Activated naive CD8-positive, alpha-beta T cell treated with anti-CD3 and anti-CD28 coated beads, Interleukin-2, amount 10 ng/mL, durations not matched to agents 7 days and 5 days (primary cell): ENCODE measurements around the gene TINCR. TPM values are rescaled to one million over a fixed set of nuclear protein-coding genes. Genes with fewer than 3 reads are reported as not detected.
"Not testable (repeated sequence)": the region's sequence is repeated elsewhere in the genome, so short reads cannot be mapped to it uniquely, and the experiment has no call there.

Experiments used
- ATAC-seq: fragments of 150-1000 bp; cut with Tn5 transposase; one replicate; pipeline ENCODE4 v1.10.0; 2021; ENCODE audit warnings: low read depth, moderate library complexity
- POLR2A ChIA-PET: fragments of 350-600 bp; sonication (Branson Sonifier 250); formaldehyde crosslinking; loops from one replicate; lab custom pipeline; 2021; ENCODE audit warnings: antibody characterized with exemption; lab: Charles Lee
- DNase-seq: peaks from one replicate; pipeline ENCODE4 v3.0.0; 2021
- H3K27ac Mint-ChIP-seq: one replicate; pipeline ENCODE4 v1.8.0; 2022; ENCODE audit warnings: mild to moderate bottlenecking, mixed read lengths
- H3K27me3 Mint-ChIP-seq: one replicate; pipeline ENCODE4 v1.8.0; 2022; ENCODE audit warnings: mild to moderate bottlenecking, moderate library complexity, mixed read lengths
- H3K36me3 Mint-ChIP-seq: one replicate; pipeline ENCODE4 v1.8.0; 2021; ENCODE audit warnings: mild to moderate bottlenecking, mixed read lengths
- H3K4me1 Mint-ChIP-seq: one replicate; pipeline ENCODE4 v1.8.0; 2021; ENCODE audit warnings: mixed read lengths
- H3K4me3 Mint-ChIP-seq: one replicate; pipeline ENCODE4 v1.8.0; 2022; ENCODE audit warnings: mild to moderate bottlenecking, moderate library complexity, mixed read lengths
- H3K9me3 Mint-ChIP-seq: one replicate; pipeline ENCODE4 v1.8.0; 2021; ENCODE audit warnings: mixed read lengths
- total RNA-seq, 2 experiments: library from RNA; stranded (reverse); gene quantifications; one replicate each; pipeline ENCODE4 v1.2.3, GENCODE V29; 2021

Gene TINCR
- total RNA-seq, 2 experiments from 2014 or later: 0.99 to 1.00 TPM

DNA sequence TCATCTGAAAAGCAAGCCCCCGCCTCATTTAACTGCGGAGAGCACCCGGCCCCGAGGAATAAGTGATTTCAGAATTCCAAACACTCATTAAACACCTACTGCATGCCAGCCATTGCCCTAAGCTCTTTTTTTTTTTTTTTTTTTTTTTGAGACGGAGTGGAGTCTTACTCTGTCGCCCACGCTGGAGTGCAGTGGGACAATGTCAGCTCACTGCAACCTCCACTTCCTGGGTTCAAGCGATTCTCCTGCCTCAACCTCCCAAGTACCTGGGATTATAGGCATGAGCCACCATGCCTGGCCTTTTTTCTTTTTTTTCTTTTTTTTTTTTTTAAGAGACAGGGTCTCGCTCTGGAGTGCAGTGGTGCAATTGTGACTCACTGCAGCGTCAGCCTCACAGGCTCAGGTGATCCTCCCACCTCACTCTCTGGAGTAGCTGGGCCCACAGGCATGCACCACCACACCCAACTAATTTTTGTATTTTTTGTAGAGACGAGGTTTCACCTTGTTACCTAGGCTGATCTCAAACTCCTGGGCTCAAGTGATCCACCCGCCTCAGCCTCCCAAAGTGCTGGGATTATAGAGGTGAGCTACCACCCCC is 30.7 kb downstream of the TINCR start:
- H3K9me3 Mint-ChIP-seq: peaks cover 17% of the 10 kb centered on the region
- POLR2A ChIA-PET, H3K27me3 Mint-ChIP-seq, DNase-seq, ATAC-seq, H3K4me1 Mint-ChIP-seq, H3K4me3 Mint-ChIP-seq, H3K36me3 Mint-ChIP-seq, H3K27ac Mint-ChIP-seq: not testable (repeated sequence)

DNA sequence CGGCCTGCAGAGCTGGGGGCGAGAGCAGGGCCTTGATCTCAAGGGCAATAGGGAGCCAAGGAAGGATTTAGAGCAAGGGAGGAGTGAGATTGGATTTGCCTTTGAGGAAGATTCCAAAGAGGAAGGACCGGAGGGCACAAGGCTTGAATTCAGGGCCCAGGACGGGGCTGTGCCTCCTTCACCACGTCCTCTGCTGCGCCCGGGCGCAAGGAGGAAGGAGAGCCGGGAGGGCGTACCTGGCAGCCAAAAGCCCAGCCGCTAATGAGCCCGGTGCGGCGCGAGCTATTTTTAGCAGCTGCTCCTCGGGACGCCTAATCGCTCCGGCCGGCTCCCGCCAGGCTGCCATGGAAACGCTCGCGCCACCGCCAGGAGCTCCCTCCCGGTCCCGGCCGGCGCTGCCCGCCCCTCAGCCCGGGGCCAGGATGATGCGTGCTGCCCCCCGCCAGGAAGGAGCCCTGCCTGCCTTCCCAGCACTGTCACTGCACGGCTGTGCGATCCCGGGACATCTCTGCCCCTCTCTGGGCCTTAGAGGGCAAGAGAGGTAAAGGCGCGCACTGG is 31.3 kb downstream of the TINCR start:
- Mint-ChIP-seq H3K9me3 (peaks cover 17% of the 10 kb centered on the region), H3K4me3 (no peak overlapping the region), H3K4me1 (no peaks in the 10 kb centered on the region), H3K36me3 (peaks cover 3% of the 10 kb centered on the region), H3K27me3 (peaks cover 9% of the 10 kb centered on the region), H3K27ac (no peak overlapping the region)
- ATAC-seq (no peak), DNase-seq (no peak)
- POLR2A ChIA-PET: no interaction called here

DNA sequence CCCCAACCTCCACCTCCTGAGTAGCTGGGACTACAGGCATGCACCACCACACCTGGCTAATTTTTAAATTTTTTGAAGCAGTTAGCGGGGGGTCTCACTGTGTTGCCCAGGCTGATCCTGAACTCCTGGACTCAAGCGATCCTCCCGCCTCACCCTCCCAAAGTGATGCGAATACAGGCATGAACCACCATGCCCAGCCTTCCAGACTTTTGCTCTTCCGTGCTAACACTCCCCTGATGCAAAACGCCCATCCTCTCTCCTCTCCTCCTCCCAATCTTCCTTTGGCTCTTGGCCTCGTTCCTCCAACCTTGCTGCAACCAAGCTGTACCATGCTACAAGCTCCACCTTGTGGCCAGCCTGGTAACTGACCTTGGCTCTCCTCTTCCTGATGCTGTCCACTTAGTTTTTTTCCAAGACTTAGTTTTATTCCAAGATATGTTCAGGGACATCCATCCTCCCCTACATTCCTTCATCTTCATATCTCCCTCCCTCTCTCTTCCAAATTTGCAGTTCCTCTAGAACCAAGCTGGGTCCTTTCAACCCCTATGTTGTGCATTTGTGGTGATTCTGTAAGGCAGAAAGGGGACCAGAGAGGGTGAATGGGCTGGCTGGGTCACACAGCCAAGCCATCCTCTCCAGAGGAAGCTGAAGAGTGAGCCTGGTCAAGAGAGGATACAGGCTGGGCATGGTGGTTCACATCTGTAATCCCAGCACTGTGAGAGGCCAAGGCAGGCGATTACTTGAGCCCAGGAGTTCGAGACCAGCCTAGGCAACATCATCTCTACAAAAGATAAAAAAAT is 32.8 kb downstream of the TINCR start:
- H3K9me3 Mint-ChIP-seq: peaks cover 17% of the 10 kb centered on the region
- no peak overlapping the region for H3K4me3 Mint-ChIP-seq
- H3K27me3 Mint-ChIP-seq: peaks cover 9% of the 10 kb centered on the region
- POLR2A ChIA-PET: no interaction called here
- no peaks in the 10 kb centered on the region for H3K4me1 Mint-ChIP-seq
- DNase-seq (no peak), ATAC-seq (no peak)
- H3K36me3 Mint-ChIP-seq: peaks cover 3% of the 10 kb centered on the region
- H3K27ac Mint-ChIP-seq: peak overlapping the region; percentile 64

DNA sequence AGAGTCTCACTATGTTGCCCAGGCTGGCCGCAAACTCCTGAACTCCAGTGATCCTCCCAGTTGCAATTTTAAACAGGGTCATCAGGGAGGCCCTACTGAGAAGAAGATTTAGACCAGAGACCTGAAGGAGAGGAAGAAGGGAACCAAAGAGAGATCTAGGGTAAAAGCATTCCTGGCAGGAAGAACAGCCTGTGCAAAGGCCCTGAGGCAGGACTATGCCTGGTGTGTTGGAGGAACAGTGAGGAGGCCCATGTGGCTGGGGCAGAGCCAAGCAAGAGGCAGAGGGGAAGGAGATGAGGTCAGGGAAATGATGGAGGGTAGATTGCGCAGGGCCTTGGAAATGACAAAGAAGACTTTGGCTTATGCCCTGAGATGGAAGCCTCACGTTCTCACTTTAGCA is 34.5 kb downstream of the TINCR start:
- ATAC-seq (no peak), DNase-seq (no peak)
- no peak overlapping the region for H3K4me3 Mint-ChIP-seq
- no peaks in the 10 kb centered on the region for H3K4me1 Mint-ChIP-seq
- POLR2A ChIA-PET: no interaction called here
- H3K9me3 Mint-ChIP-seq: peaks cover 17% of the 10 kb centered on the region
- peaks cover 9% of the 10 kb centered on the region for H3K27me3 Mint-ChIP-seq
- peaks cover 3% of the 10 kb centered on the region for H3K36me3 Mint-ChIP-seq
- H3K27ac Mint-ChIP-seq: no peak overlapping the region

DNA sequence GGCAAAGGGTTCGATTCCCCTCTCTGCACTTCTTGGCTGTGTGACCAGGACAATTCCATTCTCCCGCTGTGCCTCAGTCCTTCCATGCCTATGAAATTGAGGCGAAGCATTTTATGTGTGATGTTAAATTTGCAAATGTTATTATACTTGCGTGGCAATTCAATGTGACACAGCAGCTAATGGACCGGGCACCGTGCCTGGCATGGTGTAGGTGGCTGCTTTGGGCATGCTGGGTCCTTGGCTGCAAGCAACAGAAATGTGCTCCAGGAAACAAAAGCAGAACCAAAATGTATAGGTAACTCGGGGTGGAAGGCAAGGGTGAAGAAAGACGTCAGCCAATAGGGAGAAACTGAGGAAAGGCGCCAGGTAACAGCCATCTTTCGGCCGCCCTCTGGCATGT is 37.1 kb downstream of the TINCR start:
- Mint-ChIP-seq H3K9me3 (peaks cover 15% of the 10 kb centered on the region), H3K4me3 (no peak overlapping the region), H3K27me3 (no peaks in the 10 kb centered on the region), H3K4me1 (no peaks in the 10 kb centered on the region), H3K36me3 (peaks cover 3% of the 10 kb centered on the region), H3K27ac (no peak overlapping the region)
- ATAC-seq (no peak), DNase-seq (no peak)
- POLR2A ChIA-PET: no interaction called here

DNA sequence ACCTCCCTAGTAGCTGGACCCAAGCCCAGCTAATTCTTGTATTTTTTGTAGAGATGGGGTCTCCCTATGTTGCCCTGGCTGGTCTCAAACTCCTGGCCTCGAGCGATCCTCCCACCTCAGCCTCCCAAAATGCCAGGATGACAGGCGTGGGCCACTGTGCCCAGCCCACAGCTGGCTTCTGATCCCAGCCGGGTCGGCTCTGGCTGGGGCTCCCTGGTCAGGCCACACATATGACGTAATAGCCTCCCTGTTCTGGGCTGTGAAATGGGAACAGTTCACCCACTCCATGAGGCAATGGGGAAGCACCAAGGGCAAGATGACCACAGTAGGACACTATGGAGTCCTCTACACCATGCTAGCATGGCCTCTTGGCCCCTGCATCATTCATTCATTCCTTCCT is 41.1 kb downstream of the TINCR start:
- Mint-ChIP-seq H3K9me3 (no peaks in the 10 kb centered on the region), H3K4me1 (peaks cover 2% of the 10 kb centered on the region), H3K36me3 (no peaks in the 10 kb centered on the region), H3K27me3 (peaks cover 6% of the 10 kb centered on the region), H3K27ac (no peak overlapping the region), H3K4me3 (no peak overlapping the region)
- DNase-seq: no peak
- POLR2A ChIA-PET: no interaction called here
- ATAC-seq: no peak

DNA sequence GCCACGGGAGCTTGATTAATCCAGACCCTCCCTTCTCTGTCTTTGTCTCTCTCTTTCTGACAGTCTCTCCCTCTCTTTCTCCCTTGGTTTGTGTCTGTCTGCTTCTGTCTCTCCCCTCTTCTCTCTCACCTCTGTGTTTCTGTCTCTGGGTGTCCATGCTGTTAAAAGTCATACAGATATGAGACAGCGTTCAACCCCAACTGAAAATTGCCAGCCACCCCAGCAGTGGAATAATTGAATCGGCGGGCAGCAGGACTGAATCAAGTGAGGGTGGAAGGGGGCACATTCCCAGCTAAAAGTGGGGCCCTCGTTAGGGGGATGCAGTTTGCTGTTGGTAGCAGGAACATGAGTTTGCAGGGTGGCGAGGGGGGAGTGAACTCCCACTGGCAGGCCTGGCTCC is 43.7 kb downstream of the TINCR start:
- no peaks in the 10 kb centered on the region for H3K36me3 Mint-ChIP-seq
- DNase-seq: no peak
- peaks cover 3% of the 10 kb centered on the region for H3K9me3 Mint-ChIP-seq
- peaks cover 6% of the 10 kb centered on the region for H3K27me3 Mint-ChIP-seq
- H3K4me1 Mint-ChIP-seq: peaks cover 2% of the 10 kb centered on the region
- H3K4me3 Mint-ChIP-seq: no peak overlapping the region
- H3K27ac Mint-ChIP-seq: no peak overlapping the region
- ATAC-seq: no peak
- POLR2A ChIA-PET: no interaction called here

DNA sequence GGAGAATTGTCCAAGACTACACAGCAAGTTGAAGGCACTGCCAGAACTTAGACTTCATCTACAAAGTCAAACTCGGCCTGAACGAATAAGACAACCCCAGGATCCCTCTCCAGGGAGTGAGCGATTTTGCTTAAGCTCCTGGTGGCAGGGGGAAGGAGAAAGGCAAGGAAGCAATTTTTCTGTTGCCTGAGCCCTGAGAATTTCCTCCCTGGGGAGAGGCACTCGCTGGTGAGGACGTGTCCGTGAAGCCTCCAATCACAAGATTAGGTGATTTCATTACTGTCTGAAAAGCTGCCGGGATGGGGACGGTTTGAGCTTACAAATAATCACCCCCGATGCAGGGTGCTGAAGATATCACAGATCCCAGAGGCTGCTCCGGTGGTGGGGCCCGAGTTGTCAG is 45.6 kb downstream of the TINCR start:
- Mint-ChIP-seq H3K9me3 (peaks cover 3% of the 10 kb centered on the region), H3K4me3 (no peak overlapping the region), H3K27me3 (peaks cover 6% of the 10 kb centered on the region), H3K4me1 (peaks cover 2% of the 10 kb centered on the region), H3K27ac (no peak overlapping the region), H3K36me3 (no peaks in the 10 kb centered on the region)
- no peak for DNase-seq
- POLR2A ChIA-PET: no interaction called here
- ATAC-seq: no peak

DNA sequence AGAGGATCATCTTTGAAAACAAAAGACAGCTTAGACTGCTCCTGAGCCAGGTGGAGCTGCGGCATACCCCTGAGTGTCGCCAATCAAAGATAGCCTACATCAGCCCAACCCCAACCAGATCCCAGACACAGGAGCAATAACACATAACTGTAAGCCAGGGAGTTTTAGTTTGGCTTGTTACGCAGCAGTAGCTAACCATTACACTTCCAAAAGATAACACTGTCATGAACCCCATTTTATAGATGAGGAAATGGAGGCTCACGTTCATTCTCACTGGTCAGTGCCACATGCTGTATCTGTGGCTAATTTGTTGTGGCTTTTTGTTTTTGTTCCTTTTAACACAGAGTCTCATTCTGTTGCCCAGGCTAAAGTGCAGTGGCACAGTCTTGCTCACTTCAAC is 47.3 kb downstream of the TINCR start:
- ATAC-seq (no peak), DNase-seq (no peak)
- H3K4me1 Mint-ChIP-seq: peaks cover 2% of the 10 kb centered on the region
- no peaks in the 10 kb centered on the region for H3K36me3 Mint-ChIP-seq
- POLR2A ChIA-PET: no interaction called here
- H3K4me3 Mint-ChIP-seq: no peak overlapping the region
- H3K27me3 Mint-ChIP-seq: peaks cover 6% of the 10 kb centered on the region
- no peak overlapping the region for H3K27ac Mint-ChIP-seq
- H3K9me3 Mint-ChIP-seq: peaks cover 10% of the 10 kb centered on the region

DNA sequence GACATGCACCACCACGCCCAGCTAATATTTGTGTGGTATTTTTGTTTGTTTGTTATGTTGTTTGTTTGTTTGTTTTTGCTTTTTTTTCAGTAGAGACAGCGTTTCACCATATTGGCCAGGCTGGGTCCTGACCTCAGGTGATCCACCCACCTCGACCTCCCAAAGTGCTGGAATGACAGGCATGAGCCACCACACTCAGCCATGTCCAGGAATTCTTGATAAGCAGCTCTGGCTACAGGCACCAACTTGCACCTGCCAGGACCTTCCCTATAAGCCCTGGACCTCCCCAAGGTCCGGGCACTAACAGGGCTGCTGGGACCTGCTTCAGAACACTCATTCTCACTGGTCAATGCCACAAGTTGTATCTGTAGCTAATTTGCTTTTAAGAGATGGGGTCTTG is 48.7 kb downstream of the TINCR start:
- no peak for DNase-seq
- H3K4me3 Mint-ChIP-seq: no peak overlapping the region
- peaks cover 12% of the 10 kb centered on the region for H3K9me3 Mint-ChIP-seq
- POLR2A ChIA-PET: no interaction called here
- ATAC-seq: no peak
- H3K27me3 Mint-ChIP-seq: peaks cover 4% of the 10 kb centered on the region
- H3K27ac Mint-ChIP-seq: no peak overlapping the region
- H3K36me3 Mint-ChIP-seq: no peaks in the 10 kb centered on the region
- H3K4me1 Mint-ChIP-seq: peaks cover 2% of the 10 kb centered on the region

DNA sequence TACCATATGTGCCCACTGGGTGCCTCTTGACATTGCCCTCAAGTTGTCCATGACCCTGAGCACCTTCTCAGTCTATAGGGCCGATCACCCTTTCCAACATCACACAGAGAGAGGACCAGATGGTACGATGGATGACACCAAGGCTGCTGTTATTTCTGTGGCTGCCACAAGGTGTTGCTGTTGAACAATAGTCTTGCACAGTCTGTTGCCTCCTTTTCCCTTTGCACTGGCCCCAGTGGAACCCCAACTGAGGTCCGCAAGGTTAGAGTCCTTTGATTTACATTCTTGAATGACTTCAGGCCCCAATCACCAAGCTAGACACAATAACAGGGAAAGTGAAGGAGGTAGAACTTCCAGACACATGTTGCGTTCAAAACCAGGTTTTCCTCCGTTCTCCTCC is 52.0 kb downstream of the TINCR start:
- POLR2A ChIA-PET: no interaction called here
- no peak overlapping the region for H3K27ac Mint-ChIP-seq
- DNase-seq (no peak), ATAC-seq (no peak)
- no peak overlapping the region for H3K4me3 Mint-ChIP-seq
- H3K9me3 Mint-ChIP-seq: peaks cover 14% of the 10 kb centered on the region
- no peaks in the 10 kb centered on the region for H3K27me3 Mint-ChIP-seq
- no peaks in the 10 kb centered on the region for H3K4me1 Mint-ChIP-seq
- no peaks in the 10 kb centered on the region for H3K36me3 Mint-ChIP-seq

DNA sequence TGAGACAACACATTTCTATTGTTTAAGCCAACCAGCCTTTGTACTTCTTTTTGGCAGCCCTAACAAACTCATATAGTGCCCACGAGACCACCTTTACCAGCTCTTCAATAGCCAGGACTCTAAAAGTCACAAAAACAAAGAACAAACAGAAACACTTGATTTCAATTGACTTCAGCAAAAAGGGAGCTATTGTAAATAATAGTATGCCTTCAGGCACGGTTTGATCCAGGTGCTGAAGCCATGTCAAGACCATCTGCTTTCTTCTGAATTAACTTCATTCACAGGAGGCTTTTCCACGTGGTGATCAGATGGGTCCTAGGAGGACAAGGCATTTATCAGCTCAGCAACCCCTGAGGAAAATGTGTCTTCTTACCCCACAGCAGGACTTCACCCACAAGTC is 53.8 kb downstream of the TINCR start:
- peaks cover 12% of the 10 kb centered on the region for H3K9me3 Mint-ChIP-seq
- H3K4me1 Mint-ChIP-seq: no peaks in the 10 kb centered on the region
- H3K27ac Mint-ChIP-seq: no peak overlapping the region
- ATAC-seq (no peak), DNase-seq (no peak)
- POLR2A ChIA-PET: no interaction called here
- H3K27me3 Mint-ChIP-seq: no peaks in the 10 kb centered on the region
- H3K36me3 Mint-ChIP-seq: no peaks in the 10 kb centered on the region
- H3K4me3 Mint-ChIP-seq: no peak overlapping the region

DNA sequence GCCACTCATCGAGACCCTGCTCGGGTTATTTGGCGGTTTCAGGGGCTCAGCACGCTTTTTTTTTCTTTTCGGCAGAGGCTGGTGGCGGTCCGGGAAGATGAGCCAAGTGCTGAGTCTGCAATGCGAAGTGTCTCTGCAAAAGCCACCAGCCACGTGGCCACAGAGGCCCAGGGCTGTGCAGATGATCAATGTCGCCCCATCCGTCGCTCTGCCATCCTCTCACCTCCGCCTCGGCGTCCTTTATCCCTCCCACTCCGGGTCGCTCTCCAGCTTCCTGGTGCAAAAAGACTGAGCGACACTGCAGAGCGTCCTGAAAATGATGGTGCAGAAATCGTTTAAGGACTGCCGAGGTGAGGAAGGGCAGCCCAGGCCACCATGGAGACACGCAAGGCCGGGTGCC is 55.0 kb downstream of the TINCR start:
- no peaks in the 10 kb centered on the region for H3K4me1 Mint-ChIP-seq
- POLR2A ChIA-PET: no interaction called here

More for the DNA sequence above, 55.0 kb downstream of the TINCR start:
- Mint-ChIP-seq H3K9me3 (peaks cover 12% of the 10 kb centered on the region), H3K27ac (no peak overlapping the region), H3K27me3 (no peaks in the 10 kb centered on the region), H3K36me3 (no peaks in the 10 kb centered on the region), H3K4me3 (no peak overlapping the region)
- DNase-seq (no peak), ATAC-seq (no peak)
